ENCODE data around the gene GALNT3.

DNA sequence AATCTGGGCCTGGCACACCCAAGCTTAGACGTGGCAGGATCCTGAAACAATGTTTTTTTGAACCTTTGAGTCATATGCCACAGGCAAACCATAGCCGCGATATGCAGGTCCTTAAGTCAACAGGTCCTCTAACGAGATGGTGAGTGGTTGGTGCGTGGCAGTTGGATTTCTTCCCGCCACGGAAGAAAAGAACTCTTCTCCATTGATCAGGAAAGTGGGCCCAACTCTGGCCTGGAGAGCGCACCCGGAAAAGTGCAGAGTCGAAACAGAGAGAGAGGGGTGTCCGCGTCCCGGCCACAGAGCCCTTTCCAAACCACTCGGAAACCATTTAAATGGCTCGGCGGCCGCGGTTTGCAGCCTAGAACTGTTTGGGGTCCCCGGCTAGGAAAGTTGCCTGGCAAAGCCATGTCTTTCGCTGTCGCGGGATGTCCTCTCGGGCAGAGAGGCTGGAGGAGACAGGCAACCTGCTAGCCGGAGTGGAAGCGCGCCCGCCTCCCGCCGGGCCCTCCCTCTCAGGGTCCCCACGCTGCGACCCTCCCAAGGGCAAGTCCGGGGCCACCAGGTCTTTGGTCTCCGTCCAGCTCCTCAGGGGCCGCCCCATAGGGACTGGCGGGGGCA is 777 bp downstream of the GALNT3 start:
- no peak for TF ChIP-seq POLR2A (IDR thresholded peaks at IDR 0.05; ENCODE audit: low read length)
- no peak for TF ChIP-seq GATA1 (IDR thresholded peaks at IDR 0.05; ENCODE audit: low read depth, low read length)

All from erythroblast (primary cell).